Head of caudate nucleus (tissue), 42 donors: ENCODE results near the gene NECTIN4.
"Not testable (repeated sequence)": the region's sequence is repeated elsewhere in the genome, so short reads cannot be mapped to it uniquely, and the experiment has no call there.

Experiments
- DNase-seq, 42 donors: peaks; one replicate each; pipeline versions ENCODE4 v3.0.0 to v3.0.0-alpha.2; 2020 to 2021; ENCODE audit warnings: mixed read lengths in 7 of 42
- intact Hi-C: fragments of 100-400 bp; cut with DNase I; formaldehyde crosslinking; loops from one replicate; pipeline ENCODE4 v1.15.0; 2022

NECTIN4 gene

GRCh38 chr1:161069241-161069640 lies 20.1 kb downstream of the NECTIN4 start:
- intact Hi-C loops = no loop called here
- no peak for DNase-seq

GRCh38 chr1:161068306-161069234 lies 20.8 kb downstream of the NECTIN4 start:
- intact Hi-C loops = no loop called here
- DNase-seq = peak in 40 of 42 donors; percentile 11 to 76 (median 46)

GRCh38 chr1:161066694-161067093 lies 22.7 kb downstream of the NECTIN4 start:
- no peak for DNase-seq
- intact Hi-C loops = no loop called here

- DNase-seq, intact Hi-C loops: not testable (repeated sequence)
These were observed 23.7 kb downstream of the NECTIN4 start for GRCh38 chr1:161065681-161066080.

GRCh38 chr1:161063936-161064335 lies 25.4 kb downstream of the NECTIN4 start:
- intact Hi-C loops, DNase-seq: not testable (repeated sequence)

GRCh38 chr1:161061419-161061818 lies 27.9 kb downstream of the NECTIN4 start:
- DNase-seq = no peak
- intact Hi-C loops = no loop called here

- no peak for DNase-seq
- intact Hi-C loops = no loop called here
These were observed 30.1 kb downstream of the NECTIN4 start for GRCh38 chr1:161059293-161059692.

GRCh38 chr1:161054805-161055204 lies 34.6 kb downstream of the NECTIN4 start:
- intact Hi-C loops = no loop called here
- no peak for DNase-seq

- intact Hi-C loops = no loop called here
- no peak for DNase-seq
These were observed 35.1 kb downstream of the NECTIN4 start for GRCh38 chr1:161054232-161054631.

GRCh38 chr1:161052899-161053298 lies 36.5 kb downstream of the NECTIN4 start:
- intact Hi-C loops = no loop called here

GRCh38 chr1:161051219-161051618 lies 38.1 kb downstream of the NECTIN4 start:
- DNase-seq = no peak

More at GRCh38 chr1:161052899-161053298, 36.5 kb downstream of the NECTIN4 start:
- DNase-seq = no peak

GRCh38 chr1:161048949-161049722 lies 40.2 kb downstream of the NECTIN4 start:
- intact Hi-C loops = loop anchor here (5.0 kb wide), 1 partner anchor 83 kb away; the partner anchor contains the start of gene DEDD

More at GRCh38 chr1:161051219-161051618, 38.1 kb downstream of the NECTIN4 start:
- intact Hi-C loops = no loop called here

GRCh38 chr1:161047436-161048420 lies 41.6 kb downstream of the NECTIN4 start:
- intact Hi-C loops = loop anchor here (5.0 kb wide), 1 partner anchor 85 kb away; the partner anchor contains the start of gene DEDD
- DNase-seq = no peak

More at GRCh38 chr1:161048949-161049722, 40.2 kb downstream of the NECTIN4 start:
- DNase-seq = no peak

- intact Hi-C loops = loop anchor here (5.0 kb wide), 1 partner anchor 86 kb away; the partner anchor contains the start of gene DEDD
- no peak for DNase-seq
These were observed 42.6 kb downstream of the NECTIN4 start for GRCh38 chr1:161046605-161047228.

GRCh38 chr1:161045736-161046604 lies 43.4 kb downstream of the NECTIN4 start, which contains the start of gene USF1:
Gene USF1 (minus strand): TSS chr1:161045977. CDS start chr1:161043275, 2,702 bp downstream.
- intact Hi-C loops = loop anchor here (2.0 to 5.0 kb wide), 2 partner anchors 51 to 86 kb away; partner anchors contain the start of gene DEDD
- DNase-seq = peak; percentile 86 to 97 (median 93)

GRCh38 chr1:161044908-161045735 lies 44.2 kb downstream of the NECTIN4 start:
- peak; percentile 28 to 81 (median 62) for DNase-seq
- intact Hi-C loops = loop anchor here (2.0 to 5.0 kb wide), 2 partner anchors 52 to 87 kb away; partner anchors contain the start of gene DEDD
